Hematopoietic multipotent progenitor cell treated with erythropoietin and hydrocortisone succinate and interleukin-3 and kit ligand, for 6 days (in vitro differentiated cells): ENCODE measurements around the gene GDPD4.
"Not testable (repeated sequence)": the region's sequence is repeated elsewhere in the genome, so short reads cannot be mapped to it uniquely, and the experiment has no call there.

Source experiments
- DNase-seq: peaks from one replicate; pipeline ENCODE4 v3.0.0-alpha.2; 2015

GDPD4 gene, protein sequence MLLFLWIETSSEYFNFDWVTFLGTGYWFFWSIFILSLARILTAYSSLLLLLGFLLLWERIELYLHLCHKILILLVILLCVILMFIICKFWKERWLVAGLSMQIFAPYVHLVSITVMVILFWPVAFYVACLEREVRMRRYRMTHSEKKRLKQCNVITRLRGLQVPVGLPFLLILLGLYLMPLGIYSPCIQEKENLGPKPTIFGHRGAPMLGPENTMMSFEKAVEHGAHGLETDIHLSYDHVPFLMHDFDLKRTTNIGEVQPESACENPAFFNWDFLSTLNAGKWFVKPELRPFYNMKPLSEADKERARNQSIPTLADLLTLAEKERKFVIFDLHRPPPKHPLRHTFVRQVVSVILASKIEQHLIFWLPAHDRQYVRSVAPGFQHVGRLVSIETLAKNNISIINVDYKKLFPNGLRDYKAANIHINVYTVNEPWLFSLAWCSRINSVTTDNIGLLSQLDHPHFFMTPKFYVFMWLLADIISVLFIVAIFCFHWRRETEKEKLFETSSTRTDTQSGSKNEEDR

DNA sequence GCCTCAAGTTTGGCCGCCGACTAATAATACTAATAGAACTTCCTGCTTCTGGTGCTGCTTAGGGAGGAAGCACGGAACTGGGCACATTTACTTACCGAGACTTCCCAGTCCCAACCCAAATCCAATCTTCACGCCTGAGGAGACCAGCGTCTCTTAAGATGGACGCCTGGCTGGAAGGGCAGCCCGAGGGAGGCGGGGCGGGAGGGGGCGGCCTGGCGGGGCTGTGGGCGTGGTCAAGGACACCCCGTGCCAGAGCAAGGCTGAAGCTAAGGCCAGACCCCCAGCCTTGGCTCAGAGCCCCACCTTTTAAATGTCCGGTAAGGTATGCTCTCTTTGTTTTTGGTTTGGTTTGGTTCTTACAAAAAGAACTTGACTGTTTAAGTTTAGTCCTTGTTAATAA is at the start of gene GDPD4:
GDPD4 (minus strand) TSS at position 177 of the 400 bp plus-strand sequence. CDS start 16,549 bp downstream, outside the sequence.
- no peak for DNase-seq

- DNase-seq: no peak
Observed at GRCh38 chr11:77347948-77348347, 46.5 kb upstream of the GDPD4 start.

GRCh38 chr11:77346906-77347603 is 45.6 kb upstream of the GDPD4 start:
- DNase-seq: no peak

DNA sequence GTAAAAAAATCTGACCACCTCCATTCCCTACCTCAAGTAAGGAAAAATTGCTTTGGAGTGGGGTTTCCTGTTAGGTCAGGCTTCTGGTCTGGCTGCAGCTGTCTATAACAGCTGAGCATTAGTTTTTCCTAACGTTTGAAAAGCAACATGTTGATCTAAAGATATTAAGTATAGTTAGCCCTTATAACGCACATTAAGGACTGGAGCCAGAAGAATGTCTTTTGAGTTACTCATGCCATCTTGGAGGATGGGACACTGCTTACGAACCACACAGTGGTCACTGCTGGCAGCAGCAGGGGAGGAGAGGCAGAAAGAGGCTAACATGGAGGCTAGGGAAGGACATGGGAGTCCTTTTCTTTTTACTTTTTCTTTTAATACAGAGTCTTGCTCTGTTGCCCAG is 44.1 kb upstream of the GDPD4 start:
- no peak for DNase-seq

GRCh38 chr11:77340501-77340900 is 39.0 kb upstream of the GDPD4 start:
- no peak for DNase-seq

GRCh38 chr11:77332259-77332658 is 30.8 kb upstream of the GDPD4 start:
- DNase-seq: no peak

GRCh38 chr11:77325159-77325558 is 23.7 kb upstream of the GDPD4 start:
- DNase-seq: no peak

- no peak for DNase-seq
Observed at GRCh38 chr11:77324508-77324907, 23.0 kb upstream of the GDPD4 start.

DNA sequence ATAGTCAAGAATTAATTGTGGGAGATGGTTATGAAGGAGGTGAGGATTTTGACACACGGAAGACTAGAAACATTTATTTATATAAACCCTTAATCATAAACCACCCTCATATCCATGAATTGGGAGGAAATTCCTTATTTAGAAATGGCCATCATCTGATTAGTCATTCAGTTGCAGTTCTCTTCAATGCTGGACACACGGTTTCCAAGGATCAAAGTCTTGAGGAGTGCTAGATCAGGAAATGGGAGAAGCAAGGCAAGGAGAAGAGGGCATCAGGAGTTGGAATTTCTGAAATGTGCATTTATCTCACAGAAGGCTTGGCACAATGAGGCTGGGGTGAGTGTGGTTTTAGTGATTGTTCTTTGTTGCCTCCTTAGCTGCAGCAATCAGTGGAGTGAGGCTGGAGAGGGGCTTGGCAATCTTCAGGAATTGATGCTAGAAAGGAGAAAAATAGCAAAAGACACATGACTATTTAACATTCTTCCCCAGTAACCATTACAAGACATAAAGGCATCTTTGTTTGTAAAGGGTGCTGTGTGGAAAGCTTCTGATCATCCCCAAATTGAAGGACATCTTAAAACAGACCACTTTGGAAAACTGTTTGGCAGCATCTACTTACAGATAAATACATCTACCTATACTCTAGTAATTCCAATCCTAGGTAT is 21.6 kb upstream of the GDPD4 start:
- no peak for DNase-seq

GRCh38 chr11:77322506-77322905 is 21.0 kb upstream of the GDPD4 start:
- DNase-seq: no peak

DNA sequence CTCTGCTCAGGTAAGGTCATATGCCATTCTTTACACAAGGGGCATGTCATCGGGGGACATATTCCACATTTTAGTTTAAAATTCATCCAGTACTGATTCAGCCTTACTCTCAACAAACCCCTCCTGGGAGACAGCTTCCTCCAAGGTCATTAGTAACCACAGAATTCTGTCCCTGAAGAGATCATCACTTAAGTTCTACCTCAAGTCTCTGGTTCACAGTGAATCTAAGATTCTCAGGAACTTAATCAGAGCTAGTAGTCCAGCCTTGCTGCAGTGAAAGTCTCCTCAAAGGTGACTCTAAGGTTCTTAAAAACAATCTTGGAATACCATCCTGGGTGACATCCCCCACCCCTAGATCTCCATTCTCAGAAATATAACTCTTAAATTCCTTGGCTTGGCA is 18.9 kb upstream of the GDPD4 start:
- DNase-seq: no peak

DNA sequence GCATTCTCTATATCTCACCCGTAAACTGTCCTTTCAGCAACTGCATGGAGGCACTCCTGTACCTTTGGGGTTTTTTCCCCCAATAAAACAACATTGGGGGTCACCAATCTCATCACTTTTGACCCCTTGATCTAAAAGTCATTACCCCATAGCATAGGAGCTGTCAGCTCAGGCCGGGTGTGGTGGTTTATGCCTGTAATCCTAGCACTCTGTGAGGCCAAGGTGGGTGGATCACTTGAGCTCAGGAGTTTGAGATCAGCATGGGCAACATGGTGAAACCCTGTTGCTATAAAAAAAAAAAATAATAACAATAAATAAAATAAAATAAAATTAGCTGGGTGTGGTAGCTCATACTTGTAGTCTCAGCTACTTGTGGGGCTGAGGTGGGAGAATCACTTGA is 17.1 kb upstream of the GDPD4 start:
- DNase-seq: no peak

GRCh38 chr11:77316733-77317342 is 15.4 kb upstream of the GDPD4 start:
- DNase-seq: no peak

GRCh38 chr11:77312107-77312506 is 10.6 kb upstream of the GDPD4 start:
- no peak for DNase-seq

DNA sequence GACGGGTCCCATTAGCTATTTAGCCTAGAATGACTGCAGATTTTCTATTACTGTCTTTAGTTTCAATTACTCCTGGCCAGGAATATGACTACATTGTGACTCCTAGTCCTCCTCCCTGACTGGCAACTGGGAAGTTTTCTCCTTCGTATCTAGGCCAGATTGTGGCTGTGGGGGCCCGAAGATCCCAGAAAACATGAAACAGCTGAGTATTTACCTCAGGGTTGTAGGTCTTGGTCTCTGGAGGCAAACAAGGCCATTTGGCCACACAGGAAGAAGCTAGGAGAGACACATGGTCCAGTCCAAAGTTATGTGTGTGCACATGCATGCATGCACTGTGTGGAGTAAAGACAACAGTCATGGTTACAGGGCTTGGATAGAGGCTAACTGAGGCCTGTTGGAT is 10.2 kb upstream of the GDPD4 start:
- DNase-seq: no peak

GRCh38 chr11:77310721-77311120 is 9.2 kb upstream of the GDPD4 start:
- DNase-seq: no peak

GRCh38 chr11:77309401-77310085 is 8.1 kb upstream of the GDPD4 start:
- DNase-seq: no peak

DNA sequence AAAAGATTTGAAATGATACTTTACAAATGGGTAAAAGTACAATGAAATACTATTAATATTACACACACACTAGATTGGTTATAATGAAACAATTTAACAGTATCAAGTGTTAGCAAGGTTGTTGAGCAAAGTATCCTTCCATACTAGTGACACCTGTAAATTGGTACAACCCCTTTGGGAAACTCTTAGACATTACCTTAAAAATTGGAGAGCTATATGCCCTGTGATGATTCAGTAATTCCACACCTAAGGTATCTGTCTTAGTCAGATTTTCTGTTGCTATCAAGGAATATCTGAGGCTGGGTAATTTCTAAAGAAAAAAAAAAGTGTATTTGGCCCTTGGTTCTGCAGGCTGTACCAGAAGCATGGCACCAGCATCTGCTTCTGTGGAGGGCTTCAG is 7.4 kb upstream of the GDPD4 start:
- DNase-seq: no peak

- DNase-seq: no peak
Observed at GRCh38 chr11:77303328-77303727, 1.8 kb upstream of the GDPD4 start.

GRCh38 chr11:77302752-77303151 is 1.3 kb upstream of the GDPD4 start:
- DNase-seq: peak; percentile 13

DNA sequence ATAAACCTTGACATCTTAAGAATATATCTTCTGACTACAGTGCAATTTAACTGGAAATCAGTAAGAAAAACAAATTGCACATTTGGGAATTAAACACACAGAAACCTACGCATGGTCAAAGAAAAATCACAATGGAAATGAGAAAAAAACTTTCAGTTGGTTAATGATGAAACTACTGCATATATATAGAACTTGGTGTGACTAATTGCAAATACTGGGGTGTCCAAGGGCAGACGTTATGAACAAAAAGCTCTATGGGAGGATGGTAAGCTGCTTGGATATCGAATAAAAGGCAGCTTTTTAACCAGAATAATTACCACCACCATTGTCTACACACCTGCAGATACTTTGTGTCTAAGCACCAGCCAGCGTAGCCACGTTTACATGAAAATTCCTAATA is 791 bp downstream of the GDPD4 start:
- no peak for DNase-seq

DNA sequence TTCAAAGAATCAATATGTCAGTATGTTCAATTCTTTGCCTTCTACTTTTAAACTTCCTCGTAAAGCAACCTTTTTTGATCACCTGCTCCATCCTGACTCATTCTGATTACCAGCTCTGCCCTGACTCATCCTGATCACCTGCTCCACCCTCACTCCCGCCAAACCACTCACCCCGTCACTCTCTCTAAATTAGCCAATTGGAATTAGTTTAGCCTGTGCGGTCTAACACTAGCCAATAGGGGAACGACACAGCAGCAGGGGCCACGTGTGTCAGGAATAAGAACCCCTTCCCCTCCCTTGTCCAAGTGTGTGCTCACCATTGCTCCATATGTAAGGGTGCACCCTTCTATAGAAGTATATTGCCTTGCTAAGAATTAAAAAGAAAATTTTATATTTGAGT is 1.5 kb downstream of the GDPD4 start:
- not testable (repeated sequence) for DNase-seq
